ENCODE results near the gene BACE2. TPM values are rescaled to one million over a fixed set of nuclear protein-coding genes. Genes with fewer than 3 reads are reported as not detected.

The BACE2 gene
- total RNA-seq (10 to 100 TPM in 1 of 2 donors, 1 to 10 TPM in 1; 6.4 to 16.7 TPM), polyA plus RNA-seq (1 to 10 TPM; 1.7 to 4.8 TPM)

- H3K27ac ChIP-seq (ENCODE audit: low read depth in 1 of 2, low read length in 2 of 2): peak within 1 kb of the TSS; percentile 78 to 79
- H3K4me3 ChIP-seq (ENCODE audit: low read depth in 1 of 3, low read length in 3 of 3): peak within 1 kb of the TSS in 2 of 3 donors; percentile 28 to 68
- no peak within 1 kb of the TSS for H3K9ac ChIP-seq (ENCODE audit: low read depth in 1 of 2, low read length in 2 of 2)
- no peak for TF ChIP-seq GABPA (IDR thresholded peaks at IDR 0.05 in 1 of 2, conservative IDR thresholded peaks at IDR 0.05 in 1 of 2)
- TF ChIP-seq EGR1 (IDR thresholded peaks at IDR 0.05; ENCODE audit: low read depth in 2 of 2): no peak
- no peak for TF ChIP-seq FOXA2 (IDR thresholded peaks at IDR 0.05)
- TF ChIP-seq HNF4A (conservative IDR thresholded peaks at IDR 0.05): no peak
- TF ChIP-seq, protein P1, sequence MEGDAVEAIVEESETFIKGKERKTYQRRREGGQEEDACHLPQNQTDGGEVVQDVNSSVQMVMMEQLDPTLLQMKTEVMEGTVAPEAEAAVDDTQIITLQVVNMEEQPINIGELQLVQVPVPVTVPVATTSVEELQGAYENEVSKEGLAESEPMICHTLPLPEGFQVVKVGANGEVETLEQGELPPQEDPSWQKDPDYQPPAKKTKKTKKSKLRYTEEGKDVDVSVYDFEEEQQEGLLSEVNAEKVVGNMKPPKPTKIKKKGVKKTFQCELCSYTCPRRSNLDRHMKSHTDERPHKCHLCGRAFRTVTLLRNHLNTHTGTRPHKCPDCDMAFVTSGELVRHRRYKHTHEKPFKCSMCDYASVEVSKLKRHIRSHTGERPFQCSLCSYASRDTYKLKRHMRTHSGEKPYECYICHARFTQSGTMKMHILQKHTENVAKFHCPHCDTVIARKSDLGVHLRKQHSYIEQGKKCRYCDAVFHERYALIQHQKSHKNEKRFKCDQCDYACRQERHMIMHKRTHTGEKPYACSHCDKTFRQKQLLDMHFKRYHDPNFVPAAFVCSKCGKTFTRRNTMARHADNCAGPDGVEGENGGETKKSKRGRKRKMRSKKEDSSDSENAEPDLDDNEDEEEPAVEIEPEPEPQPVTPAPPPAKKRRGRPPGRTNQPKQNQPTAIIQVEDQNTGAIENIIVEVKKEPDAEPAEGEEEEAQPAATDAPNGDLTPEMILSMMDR (IDR thresholded peaks at IDR 0.05; ENCODE audit: low read depth, low read length, missing input control): peak; percentile 18
- TF ChIP-seq, protein P2, sequence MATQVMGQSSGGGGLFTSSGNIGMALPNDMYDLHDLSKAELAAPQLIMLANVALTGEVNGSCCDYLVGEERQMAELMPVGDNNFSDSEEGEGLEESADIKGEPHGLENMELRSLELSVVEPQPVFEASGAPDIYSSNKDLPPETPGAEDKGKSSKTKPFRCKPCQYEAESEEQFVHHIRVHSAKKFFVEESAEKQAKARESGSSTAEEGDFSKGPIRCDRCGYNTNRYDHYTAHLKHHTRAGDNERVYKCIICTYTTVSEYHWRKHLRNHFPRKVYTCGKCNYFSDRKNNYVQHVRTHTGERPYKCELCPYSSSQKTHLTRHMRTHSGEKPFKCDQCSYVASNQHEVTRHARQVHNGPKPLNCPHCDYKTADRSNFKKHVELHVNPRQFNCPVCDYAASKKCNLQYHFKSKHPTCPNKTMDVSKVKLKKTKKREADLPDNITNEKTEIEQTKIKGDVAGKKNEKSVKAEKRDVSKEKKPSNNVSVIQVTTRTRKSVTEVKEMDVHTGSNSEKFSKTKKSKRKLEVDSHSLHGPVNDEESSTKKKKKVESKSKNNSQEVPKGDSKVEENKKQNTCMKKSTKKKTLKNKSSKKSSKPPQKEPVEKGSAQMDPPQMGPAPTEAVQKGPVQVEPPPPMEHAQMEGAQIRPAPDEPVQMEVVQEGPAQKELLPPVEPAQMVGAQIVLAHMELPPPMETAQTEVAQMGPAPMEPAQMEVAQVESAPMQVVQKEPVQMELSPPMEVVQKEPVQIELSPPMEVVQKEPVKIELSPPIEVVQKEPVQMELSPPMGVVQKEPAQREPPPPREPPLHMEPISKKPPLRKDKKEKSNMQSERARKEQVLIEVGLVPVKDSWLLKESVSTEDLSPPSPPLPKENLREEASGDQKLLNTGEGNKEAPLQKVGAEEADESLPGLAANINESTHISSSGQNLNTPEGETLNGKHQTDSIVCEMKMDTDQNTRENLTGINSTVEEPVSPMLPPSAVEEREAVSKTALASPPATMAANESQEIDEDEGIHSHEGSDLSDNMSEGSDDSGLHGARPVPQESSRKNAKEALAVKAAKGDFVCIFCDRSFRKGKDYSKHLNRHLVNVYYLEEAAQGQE (IDR thresholded peaks at IDR 0.05): no peak
- TF ChIP-seq ZBTB33 (IDR thresholded peaks at IDR 0.05): no peak
- TF ChIP-seq NR2F2 (IDR thresholded peaks at IDR 0.05): no peak
- no peaks in the 10 kb centered on the region for H3K9me3 ChIP-seq (ENCODE audit: control insufficient read depth in 4 of 4, low read length in 3 of 4)
- peak; percentile 82 for DNase-seq (ENCODE audit: low spot score)
- H3K36me3 ChIP-seq (ENCODE audit: control insufficient read depth in 4 of 4, insufficient read depth in 3 of 4, low read depth in 1 of 4, low read length in 3 of 4): no peaks in the 10 kb centered on the region
- peaks cover 2 to 7% (median 5%) of the 10 kb centered on the region in 4 donors for H3K27me3 ChIP-seq (ENCODE audit: control insufficient read depth in 4 of 4, insufficient read depth in 4 of 4, low read length in 3 of 4)
- H3K4me1 ChIP-seq (ENCODE audit: control insufficient read depth in 4 of 4, insufficient read depth in 4 of 4, low read length in 3 of 4): peaks cover 0 to 17% (median 7%) of the 10 kb centered on the region in 4 donors
- WGBS: 2% methylated on average over 111 of the region's 111 CpGs
These were observed at the start of gene BACE2 for GRCh38 chr21:41167348-41168342. BACE2 (plus strand) TSS chr21:41168160; CDS start chr21:41168264, 104 bp downstream.

- Histone ChIP-seq H3K4me1 (ENCODE audit: control insufficient read depth in 4 of 4, insufficient read depth in 4 of 4, low read length in 3 of 4) (no peaks in the 10 kb centered on the region), H3K27ac (ENCODE audit: low read depth in 1 of 2, low read length in 2 of 2) (no peak overlapping the region), H3K4me3 (ENCODE audit: low read depth in 1 of 3, low read length in 3 of 3) (no peak overlapping the region), H3K27me3 (ENCODE audit: control insufficient read depth in 4 of 4, insufficient read depth in 4 of 4, low read length in 3 of 4) (peaks cover 0 to 2% (median 0%) of the 10 kb centered on the region in 4 donors), H3K36me3 (ENCODE audit: control insufficient read depth in 4 of 4, insufficient read depth in 3 of 4, low read depth in 1 of 4, low read length in 3 of 4) (no peaks in the 10 kb centered on the region), H3K9me3 (ENCODE audit: control insufficient read depth in 4 of 4, low read length in 3 of 4) (no peaks in the 10 kb centered on the region), H3K9ac (ENCODE audit: low read depth in 1 of 2, low read length in 2 of 2) (no peak overlapping the region)
- no peak for DNase-seq (ENCODE audit: low spot score)
- no peak for TF ChIP-seq RAD21 (IDR thresholded peaks at IDR 0.05)
- TF ChIP-seq YY1 (IDR thresholded peaks at IDR 0.05): no peak
- no peak for TF ChIP-seq GABPA (IDR thresholded peaks at IDR 0.05 in 1 of 2, conservative IDR thresholded peaks at IDR 0.05 in 1 of 2)
- TF ChIP-seq, protein P1 (IDR thresholded peaks at IDR 0.05; ENCODE audit: low read depth, low read length, missing input control): no peak
- TF ChIP-seq JUND (IDR thresholded peaks at IDR 0.05): no peak
- TF ChIP-seq SP1 (IDR thresholded peaks at IDR 0.05): no peak
- TF ChIP-seq ATF3 (IDR thresholded peaks at IDR 0.05): no peak
- no peak for TF ChIP-seq RXRA (IDR thresholded peaks at IDR 0.05)
- 86% methylated on average over 1 of the region's 1 CpG for WGBS
These were observed 48.1 kb upstream of the BACE2 start for GRCh38 chr21:41119901-41120300.

Data from liver (tissue), 9 donors.